HT-29 (cell line): Measurements from ENCODE around the gene TNFRSF8. TPM values are rescaled to one million over a fixed set of nuclear protein-coding genes. Genes with fewer than 3 reads are reported as not detected.

ENCODE experiments used
- DNase-seq: peaks from one replicate; pipeline ENCODE4 v3.0.0-alpha.2; 2015; ENCODE audit warnings: low spot score
- total RNA-seq: library from RNA; depleted of rRNA; stranded (reverse); fragments of >200 nt; shearing (Covaris generic); gene quantifications from 2 replicates; pipeline ENCODE4 v1.2.3, GENCODE V29; 2014

The TNFRSF8 gene
- total RNA-seq, 1 experiment from 2014 or later: not detected

GRCh38 chr1:12059722-12060464, 3.2 kb upstream of the TNFRSF8 start:
- no peak for DNase-seq

- DNase-seq: no peak
Observed at GRCh38 chr1:12060500-12060899, 2.6 kb upstream of the TNFRSF8 start.

DNA sequence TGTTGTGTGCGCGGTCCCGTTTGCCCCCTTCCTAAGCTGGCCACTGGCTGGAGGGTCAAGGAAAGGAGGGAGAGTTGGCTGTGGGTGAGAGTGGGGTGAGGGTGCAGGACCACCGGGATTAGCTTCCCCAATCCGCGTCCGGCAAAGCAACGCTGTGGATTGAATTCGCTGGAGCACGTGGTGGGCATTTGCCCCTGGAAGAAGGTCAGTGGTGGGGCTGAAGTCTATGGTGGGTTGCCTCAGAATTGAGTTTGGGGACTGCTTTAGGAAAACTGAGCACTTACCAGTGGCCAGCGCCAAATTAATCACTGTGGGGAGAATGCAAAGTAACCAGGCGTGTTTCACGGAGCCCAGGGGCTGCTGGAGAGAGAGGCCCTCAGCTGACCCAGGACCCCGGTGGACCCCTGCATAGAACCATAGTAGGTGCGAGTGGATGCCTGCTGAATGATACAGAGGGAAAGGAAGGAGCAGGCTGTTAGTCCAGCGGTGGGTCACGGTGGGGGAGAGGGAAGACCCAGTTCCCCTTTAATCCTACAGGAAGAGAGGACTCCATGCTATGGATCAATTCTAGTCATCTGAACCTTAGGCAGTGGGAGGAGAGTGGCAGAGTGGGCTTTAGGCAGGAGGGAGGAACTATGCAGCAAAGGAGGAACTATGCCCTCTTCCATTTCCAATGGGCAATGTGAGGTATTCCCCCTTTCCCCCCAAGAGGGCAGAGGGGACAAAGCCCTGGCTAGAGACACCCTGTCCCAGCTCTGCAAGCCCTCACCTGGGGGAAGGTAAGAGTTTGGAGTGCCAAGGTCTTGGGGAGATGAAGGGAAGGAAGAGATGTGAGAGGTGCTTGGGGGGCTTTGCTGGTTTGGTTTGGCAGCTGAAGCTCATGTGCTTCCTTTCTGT, 1.2 kb downstream of the TNFRSF8 start:
- no peak for DNase-seq

- no peak for DNase-seq
Observed at GRCh38 chr1:12065872-12066271, 2.8 kb downstream of the TNFRSF8 start.

GRCh38 chr1:12067900-12068821, 5.1 kb downstream of the TNFRSF8 start:
- no peak for DNase-seq

DNA sequence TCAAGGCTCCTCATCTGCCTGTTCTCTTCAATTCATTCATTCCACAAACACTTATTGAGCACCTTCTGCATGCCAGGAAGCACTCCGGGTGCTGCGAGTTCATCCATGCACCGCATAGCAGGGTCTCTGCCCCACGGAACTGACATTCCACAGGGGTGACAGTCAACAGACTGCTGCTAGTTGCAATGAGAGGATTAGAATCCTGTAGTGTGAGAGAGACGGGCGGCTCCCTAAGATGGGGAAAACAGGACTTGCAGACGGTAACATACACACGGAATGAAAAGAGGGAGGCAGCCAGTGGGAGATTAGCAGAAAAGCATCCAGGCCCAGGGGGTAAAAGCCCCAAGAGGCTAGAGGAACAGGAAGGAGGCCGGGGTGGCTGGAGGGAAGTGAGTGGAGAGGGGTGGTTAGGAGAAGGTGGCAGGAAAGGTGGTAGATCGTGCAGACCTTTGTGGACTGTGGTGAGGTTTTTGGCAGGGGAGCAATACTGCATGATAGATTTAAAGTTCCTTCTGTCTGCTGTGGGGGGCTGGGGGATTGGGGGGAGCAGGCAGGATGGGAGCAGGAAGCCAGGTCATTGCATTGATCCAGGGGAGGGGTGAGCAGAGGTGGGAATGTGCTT, 6.6 kb downstream of the TNFRSF8 start:
- no peak for DNase-seq

DNA sequence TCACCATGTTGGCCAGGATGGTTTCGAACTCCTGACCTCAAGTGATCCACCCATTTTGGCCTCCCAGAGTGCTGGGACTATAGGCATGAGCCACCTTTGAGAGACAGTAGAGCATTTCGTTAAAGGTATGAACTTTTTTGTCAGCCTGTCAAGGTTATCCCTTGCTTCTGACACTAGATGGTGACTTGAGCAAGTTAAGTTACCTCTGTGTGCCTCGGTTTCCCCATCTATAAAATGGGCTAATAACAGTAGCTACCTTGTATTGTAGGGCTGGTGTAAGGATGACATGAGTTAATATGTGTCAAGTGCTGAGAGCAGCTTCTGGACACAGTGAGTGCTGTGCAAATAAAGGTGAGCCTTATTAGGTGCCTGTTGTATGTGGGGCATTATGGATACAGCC, 8.8 kb downstream of the TNFRSF8 start:
- DNase-seq: no peak

GRCh38 chr1:12072741-12073140, 9.6 kb downstream of the TNFRSF8 start:
- no peak for DNase-seq

GRCh38 chr1:12073796-12074195, 10.7 kb downstream of the TNFRSF8 start:
- DNase-seq: no peak

- no peak for DNase-seq
Observed at GRCh38 chr1:12075195-12076114, 12.4 kb downstream of the TNFRSF8 start.

DNA sequence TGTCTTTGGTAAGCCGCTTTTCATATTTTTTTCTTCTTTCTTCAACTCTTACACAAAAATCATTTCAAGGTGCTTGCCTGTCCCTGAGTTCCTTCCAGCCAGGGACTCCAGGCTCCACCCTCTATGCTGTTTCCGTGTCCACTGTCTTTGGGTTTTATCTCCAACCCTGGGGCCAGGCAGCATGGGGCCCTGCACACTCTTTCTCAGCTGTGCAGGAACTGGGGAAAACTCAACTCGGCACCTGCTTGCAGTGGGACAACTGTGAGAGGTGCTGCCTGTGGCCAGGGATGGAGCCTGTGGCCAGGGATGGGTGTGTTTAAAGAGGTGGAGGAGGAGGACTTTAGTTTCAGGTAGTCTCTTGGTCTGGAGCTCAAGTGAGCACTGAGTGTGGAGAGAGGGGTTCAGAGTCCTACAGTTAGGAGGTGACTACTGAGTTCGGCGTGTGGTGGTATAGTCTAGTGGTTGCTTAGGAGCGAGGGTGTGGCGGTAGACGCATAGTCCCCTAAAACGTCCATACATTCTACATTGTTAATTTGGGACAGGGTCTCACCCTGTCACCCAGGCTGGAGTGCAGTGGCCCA, 13.4 kb downstream of the TNFRSF8 start:
- DNase-seq: no peak

DNA sequence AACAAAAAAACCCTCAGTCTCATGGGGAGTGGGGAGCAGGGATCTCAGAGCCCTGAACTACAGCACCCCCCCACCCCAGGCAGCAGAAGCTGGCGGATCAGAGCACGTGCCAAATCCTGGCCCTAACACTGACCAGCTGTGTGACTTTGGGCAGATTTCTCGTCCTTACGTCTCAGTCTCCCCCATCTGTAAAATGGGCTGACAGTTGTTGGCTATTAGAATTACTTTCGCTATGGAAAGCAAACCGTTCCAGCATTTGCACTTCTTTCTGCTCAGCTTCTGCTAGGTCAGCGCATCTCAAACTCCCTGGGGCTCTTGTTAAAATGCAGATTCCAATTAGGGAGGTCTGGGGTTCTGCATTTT, 15.5 kb downstream of the TNFRSF8 start:
- DNase-seq: no peak

GRCh38 chr1:12078938-12079861, 16.1 kb downstream of the TNFRSF8 start:
- peak; percentile 27 for DNase-seq

DNA sequence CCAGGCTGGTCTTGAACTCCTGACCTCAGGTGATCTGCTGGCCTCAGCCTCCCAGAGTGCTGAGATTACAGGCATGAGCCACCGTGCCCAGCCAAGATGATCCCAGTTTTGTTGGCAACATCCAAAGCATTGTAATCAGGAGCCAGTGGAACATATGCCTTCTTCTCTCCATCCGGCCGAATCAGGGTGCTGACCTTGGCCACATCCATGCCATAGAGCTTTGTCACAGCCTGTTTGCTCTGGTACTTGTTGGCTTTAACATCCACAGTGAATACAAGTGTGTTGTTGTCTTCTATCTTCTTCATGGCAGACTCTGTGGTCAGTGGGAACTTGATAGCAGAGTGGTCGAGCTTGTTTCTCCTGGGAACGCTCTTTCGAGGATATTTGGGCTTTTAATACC, 17.1 kb downstream of the TNFRSF8 start:
- DNase-seq: no peak

GRCh38 chr1:12080773-12081556, 17.9 kb downstream of the TNFRSF8 start:
- no peak for DNase-seq

- DNase-seq: no peak
Observed at GRCh38 chr1:12081648-12082396, 18.7 kb downstream of the TNFRSF8 start.

DNA sequence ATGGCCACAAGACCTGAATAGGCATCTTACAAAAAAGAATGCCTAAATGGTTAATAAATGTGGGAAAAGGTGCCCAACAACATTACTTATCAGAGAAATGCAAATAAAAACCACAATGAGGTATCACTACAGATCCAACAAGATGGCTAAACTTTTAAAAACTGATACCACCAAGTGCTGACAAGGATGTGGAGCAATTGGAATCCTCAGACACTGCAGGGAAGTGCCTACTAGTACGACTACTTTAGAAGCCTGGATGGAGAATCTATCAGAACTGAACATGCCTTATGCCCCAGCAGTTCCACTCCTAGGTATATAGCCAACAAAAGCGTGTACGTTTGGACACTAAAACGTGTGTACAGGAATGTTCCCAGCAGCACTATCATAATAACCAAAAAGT, 19.9 kb downstream of the TNFRSF8 start:
- DNase-seq: no peak
